A549 treated with AZD9567 at 1 μM for 4 hours (cell line): Measurements from ENCODE around the gene PRPH2. TPM values are rescaled to one million over a fixed set of nuclear protein-coding genes. Genes with fewer than 3 reads are reported as not detected.

Source experiments
- total RNA-seq: library from RNA; stranded (reverse); fragments of 200-300 nt; extraction: Qiagen RNA extraction; gene quantifications from 5 replicates; pipeline ENCODE4 v1.2.3, GENCODE V29; 2022; ENCODE audit not compliant: insufficient read depth

Gene PRPH2
- not detected in 5 replicates for total RNA-seq

DNA sequence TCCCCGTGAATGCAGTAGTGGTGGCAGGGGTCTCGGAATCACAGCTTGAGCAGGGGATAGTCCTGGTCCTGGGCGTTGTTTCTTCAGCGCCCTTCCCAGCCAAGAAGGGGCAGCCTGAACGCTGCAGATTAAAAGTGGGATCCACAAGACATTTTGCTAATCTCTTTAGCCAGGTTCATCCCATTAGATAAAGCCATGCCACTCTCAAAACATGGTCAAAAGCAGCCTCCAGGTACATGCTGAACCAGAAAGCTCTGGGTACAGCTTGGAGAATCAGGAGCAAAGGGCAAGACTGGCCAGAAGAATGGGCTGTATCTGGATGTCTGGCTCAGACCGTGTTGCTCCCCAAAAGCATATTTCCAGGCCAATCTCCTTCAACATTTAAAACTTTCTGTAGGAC lies at the start of gene PRPH2:
Gene PRPH2 (minus strand): TSS at position 101 of the 400 bp plus-strand sequence. CDS start 263 bp downstream, outside the sequence.

DNA sequence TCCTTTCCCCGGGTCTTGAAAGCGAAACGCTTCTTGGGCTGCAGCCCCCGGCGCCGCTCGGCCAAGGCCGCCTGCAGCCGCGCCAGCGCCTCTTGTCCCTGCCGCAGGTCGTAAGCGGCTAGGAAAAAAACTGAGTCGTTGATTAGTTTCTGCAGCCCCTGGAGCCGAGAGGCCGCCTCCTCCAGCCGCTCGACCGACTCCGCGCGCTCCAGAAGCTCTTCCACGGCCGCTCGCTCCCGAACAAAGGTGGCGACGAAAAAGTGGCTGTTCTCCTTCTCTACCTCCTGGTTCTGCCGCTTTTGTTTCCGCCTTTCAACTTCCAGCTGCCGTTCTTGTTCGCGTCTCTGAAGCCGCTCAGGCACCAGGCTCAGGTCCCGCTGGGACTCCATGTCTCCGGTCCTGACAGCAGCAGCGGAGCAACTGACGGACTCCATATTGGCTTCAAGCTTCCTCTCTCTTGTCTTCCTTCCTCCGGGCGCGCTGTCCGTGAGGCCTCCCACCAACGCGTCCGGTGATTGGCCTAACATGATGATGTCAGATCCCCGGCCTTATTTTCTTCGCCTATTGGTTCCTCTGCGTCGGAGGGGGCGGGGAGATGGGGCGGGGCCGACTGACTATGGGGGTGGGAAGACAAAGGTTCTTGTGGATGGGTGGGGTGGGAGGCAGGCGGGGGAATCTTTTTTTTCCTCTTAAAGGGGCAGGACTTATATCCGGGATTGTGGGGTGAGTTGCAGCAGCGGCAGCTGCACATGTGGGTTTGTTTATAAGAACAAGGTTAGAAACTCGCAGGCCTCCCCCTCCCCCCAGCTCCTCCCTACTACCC lies 23.5 kb upstream of the PRPH2 start, which contains the start of gene TBCC:
Gene TBCC (minus strand): TSS at position 464 of the 823 bp plus-strand sequence. CDS start 30 bp downstream, at position 434.

Other genes starting within 250 kb of the PRPH2 start
- 5.9 to 8.0 TPM (median 6.7 TPM) in 5 replicates for gene UBR2, start 158.6 kb downstream of the PRPH2 start, total RNA-seq
- gene TBCC, start 23.5 kb upstream of the PRPH2 start, total RNA-seq: 16.5 to 18.4 TPM (median 17.0 TPM) in 5 replicates
- 2.1 to 3.4 TPM (median 2.6 TPM) in 5 replicates for gene BICRAL, start 59.5 kb upstream of the PRPH2 start, total RNA-seq
- 63.2 to 88.2 TPM (median 65.6 TPM) in 5 replicates for gene RPL7L1, start 157.0 kb upstream of the PRPH2 start, total RNA-seq
- gene PTCRA, start 193.5 kb upstream of the PRPH2 start, total RNA-seq: not detected in 5 replicates
- 30.9 to 44.1 TPM (median 40.6 TPM) in 5 replicates for gene CNPY3, start 206.9 kb upstream of the PRPH2 start, total RNA-seq
- gene GNMT, start 238.2 kb upstream of the PRPH2 start, total RNA-seq: 0.13 to 0.22 TPM (median 0.16 TPM) in 4 of 5 replicates, not detected in the other